Measurements from ENCODE around the gene ANKLE1.

DNA sequence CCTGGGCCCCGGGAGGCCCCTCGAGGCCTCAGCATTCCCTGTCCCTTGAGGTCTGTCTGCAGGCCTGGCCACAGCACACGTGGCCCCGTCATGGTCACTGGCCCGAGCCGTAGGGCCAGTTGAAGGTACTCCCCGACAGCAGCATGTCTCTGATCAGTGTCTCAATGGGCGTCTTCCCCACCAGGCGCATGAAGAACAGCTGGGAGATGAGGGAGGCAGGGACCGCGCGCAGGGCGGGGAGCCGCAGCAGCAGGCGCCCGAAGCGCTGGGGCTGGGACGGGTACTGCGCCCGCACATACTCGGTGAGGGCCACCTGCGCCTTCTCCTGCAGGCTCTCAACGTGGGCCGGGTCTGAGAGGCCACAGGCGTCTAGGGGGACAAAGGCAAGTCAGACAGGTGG is 49.4 kb upstream of the ANKLE1 start:
- TF ChIP-seq, protein P1, sequence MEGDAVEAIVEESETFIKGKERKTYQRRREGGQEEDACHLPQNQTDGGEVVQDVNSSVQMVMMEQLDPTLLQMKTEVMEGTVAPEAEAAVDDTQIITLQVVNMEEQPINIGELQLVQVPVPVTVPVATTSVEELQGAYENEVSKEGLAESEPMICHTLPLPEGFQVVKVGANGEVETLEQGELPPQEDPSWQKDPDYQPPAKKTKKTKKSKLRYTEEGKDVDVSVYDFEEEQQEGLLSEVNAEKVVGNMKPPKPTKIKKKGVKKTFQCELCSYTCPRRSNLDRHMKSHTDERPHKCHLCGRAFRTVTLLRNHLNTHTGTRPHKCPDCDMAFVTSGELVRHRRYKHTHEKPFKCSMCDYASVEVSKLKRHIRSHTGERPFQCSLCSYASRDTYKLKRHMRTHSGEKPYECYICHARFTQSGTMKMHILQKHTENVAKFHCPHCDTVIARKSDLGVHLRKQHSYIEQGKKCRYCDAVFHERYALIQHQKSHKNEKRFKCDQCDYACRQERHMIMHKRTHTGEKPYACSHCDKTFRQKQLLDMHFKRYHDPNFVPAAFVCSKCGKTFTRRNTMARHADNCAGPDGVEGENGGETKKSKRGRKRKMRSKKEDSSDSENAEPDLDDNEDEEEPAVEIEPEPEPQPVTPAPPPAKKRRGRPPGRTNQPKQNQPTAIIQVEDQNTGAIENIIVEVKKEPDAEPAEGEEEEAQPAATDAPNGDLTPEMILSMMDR (IDR thresholded peaks at IDR 0.05) = no peak
- TF ChIP-seq ESRRA (IDR thresholded peaks at IDR 0.05; ENCODE audit: borderline replicate concordance, low read length) (no peak), MYC (IDR thresholded peaks at IDR 0.05; ENCODE audit: borderline replicate concordance, low read length) (no peak), USF2 (IDR thresholded peaks at IDR 0.05) (no peak), POLR2A (IDR thresholded peaks at IDR 0.05; ENCODE audit: low read length) (no peak), KDM1A (IDR thresholded peaks at IDR 0.05; ENCODE audit: low read depth) (no peak), CHD4 (IDR thresholded peaks at IDR 0.05; ENCODE audit: borderline replicate concordance) (no peak), SMC3 (IDR thresholded peaks at IDR 0.05) (no peak), RAD21 (conservative IDR thresholded peaks at IDR 0.05 in 1 of 2, IDR thresholded peaks at IDR 0.05 in 1 of 2) (no peak), CEBPB (IDR thresholded peaks at IDR 0.05) (no peak)

Measured in A549 (cell line).